Measurements from ENCODE around the gene FCSK.
A peak's percentile ranks its signal among the peaks of the same experiment; 100 is the strongest.
"Not testable (repeated sequence)": the region's sequence is repeated elsewhere in the genome, so short reads cannot be mapped to it uniquely, and the experiment has no call there.

FCSK gene

DNA sequence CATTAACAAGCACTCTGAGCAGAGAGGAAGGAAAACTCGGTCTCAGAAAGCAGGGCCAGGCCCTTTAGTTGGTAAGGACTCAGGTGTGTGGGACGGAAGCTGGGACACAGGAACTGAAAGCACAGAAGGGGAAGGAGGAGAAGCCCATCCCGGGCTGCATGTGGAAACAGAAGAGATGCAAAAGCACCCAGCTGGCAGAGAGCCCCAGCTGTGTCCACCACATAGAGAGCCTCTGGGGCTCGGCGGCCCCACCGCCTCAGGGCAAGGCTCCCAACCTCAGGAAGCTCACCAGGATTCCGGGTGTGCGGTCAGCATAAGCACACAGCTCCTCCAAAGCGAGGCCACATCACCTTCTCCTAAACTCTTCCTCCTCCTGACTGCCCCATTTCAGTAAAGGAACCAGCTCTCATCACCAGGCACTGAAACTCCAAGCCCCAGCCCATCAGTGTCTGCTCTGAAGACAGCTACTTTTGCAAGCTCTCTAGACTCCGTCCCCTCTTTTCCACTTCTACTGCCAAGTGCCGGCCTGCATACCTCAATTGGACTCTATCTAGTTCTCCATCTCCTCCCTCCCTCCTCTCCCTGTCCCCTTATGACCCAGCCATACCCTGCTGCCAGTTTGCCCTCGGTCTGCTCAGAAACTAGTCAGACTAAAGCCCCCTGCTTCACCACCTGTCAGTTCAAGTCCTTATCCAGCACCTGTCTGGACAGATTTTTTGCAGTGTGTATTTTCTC, 21.5 kb upstream of the FCSK start:
- no peak for DNase-seq

- DNase-seq, result peak; percentile 84
Measured at GRCh38 chr16:70433458-70434103, 20.8 kb upstream of the FCSK start.

DNA sequence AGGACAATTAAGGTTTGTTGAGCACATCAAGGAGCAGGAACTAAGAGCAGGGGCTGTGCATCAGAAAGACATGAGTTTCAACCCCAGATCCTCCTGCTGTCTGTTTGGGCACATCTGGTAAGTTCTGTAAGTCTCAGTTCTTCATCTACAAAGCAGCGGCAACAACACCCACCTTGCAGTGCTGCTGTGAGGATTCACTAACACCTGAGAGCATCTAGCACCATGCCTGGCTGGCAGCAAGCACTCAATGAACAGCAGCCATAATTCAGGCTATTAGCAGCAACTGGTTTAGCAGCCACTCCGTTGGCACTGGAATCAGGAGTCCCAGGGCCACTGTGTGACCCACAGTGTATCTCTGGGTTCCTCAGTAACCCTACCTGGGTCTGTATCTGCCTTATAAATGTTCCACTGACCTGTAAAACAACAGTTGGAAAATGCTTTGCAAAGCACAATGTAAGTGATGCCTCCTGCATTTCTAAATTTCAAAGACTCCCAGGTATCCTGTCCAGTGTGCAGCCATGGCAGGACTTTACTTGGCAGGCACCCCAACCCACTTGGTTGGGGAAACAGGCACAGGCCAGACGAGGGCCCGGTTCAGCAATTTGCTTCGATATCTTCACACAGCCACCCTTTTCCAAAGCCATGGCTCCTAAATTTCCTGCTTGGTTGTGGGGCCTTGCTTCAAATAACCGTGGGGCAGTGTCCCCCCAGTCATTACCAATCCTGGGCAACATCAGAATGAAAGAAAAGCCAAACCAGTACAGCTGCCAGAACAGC, 19.7 kb upstream of the FCSK start:
- DNase-seq, result no peak

DNA sequence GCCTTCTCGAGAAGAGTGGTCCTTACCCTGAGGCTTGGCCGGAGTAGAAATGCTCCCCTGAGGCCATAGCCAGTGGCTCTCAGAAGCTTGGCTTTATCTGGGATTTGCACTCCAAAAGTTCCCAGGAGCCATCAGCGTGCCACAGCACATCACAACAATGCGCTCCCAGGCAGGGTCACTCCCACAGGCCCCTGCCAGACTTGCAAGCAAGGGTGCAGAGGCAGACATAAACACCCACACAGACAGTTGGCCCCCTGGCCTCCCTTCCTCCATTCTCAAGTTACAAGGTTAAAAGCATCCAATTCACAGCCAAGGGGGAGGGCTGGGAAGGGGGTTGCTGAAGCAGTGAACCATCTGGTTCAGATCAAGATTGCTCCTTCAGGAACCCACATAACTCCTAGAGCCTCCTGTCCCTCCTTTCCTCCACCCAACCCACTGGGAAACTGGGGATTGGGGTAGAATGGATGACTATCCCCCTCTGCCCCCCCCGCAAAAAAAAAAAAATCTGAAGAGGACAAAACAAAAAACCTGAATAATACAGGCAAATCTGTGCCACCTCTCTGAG, 17.3 kb upstream of the FCSK start:
- DNase-seq, result peak; percentile 96

GRCh38 chr16:70437582-70438557, 16.5 kb upstream of the FCSK start:
- peak; percentile 57 for DNase-seq

DNA sequence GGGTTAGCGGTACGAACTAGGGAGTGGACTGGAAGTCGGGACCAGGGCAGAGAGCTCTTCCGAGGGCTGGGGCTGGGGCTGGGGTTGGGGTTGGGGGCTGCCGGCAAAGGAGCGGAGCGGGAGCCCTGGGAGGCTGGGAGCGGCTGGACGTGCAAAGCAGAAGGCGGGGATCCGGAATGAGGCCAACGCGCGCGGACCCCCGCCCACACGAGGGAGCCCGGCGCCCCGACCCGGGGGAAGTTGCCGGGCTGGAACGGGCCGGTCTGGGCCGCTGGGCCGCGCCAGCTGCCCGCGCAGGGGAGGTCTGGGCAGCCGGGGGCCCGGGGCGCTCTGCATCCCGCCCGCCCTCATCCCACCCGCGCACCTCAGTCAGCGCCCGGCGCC, 15.8 kb upstream of the FCSK start:
- no peak for DNase-seq

- DNase-seq, result peak; percentile 96
Measured at GRCh38 chr16:70438969-70439862, 15.2 kb upstream of the FCSK start, which contains the start of gene ST3GAL2. ST3GAL2 (minus strand) TSS chr16:70439100; CDS start chr16:70398530, 40,570 bp downstream.

DNA sequence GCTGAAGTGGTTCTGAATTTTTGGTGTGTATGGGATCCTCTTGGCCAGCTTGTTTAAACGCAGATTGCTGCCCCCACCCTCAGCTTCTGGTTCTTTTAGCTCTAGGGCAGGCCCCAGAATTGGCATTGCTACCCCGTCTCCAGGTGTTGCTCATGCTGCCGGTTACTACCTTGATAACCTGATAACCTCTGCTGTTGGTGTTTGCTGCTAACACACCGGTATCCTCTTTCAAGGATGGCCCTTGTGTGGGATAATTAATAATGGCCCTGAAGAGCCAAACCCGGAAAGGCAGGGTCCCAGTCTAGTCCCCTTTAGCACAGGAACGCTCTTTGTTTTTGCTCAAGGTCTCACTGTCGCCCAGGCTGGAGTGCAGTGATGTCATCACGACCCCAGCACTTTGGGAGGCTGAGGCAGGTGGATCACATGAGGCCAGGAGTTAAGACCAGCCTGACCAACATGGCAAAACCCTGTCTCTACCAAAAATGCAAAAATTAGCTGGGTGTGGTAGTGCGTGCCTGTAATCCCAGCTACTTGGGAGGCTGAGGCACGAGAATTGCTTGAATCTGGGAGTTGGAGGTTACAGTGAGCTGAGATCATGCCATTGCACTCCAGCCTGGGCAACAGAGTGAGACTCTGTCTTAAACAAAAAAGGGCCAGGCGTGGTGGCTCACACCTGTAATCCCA, 14.2 kb upstream of the FCSK start:
- DNase-seq, result no peak

DNA sequence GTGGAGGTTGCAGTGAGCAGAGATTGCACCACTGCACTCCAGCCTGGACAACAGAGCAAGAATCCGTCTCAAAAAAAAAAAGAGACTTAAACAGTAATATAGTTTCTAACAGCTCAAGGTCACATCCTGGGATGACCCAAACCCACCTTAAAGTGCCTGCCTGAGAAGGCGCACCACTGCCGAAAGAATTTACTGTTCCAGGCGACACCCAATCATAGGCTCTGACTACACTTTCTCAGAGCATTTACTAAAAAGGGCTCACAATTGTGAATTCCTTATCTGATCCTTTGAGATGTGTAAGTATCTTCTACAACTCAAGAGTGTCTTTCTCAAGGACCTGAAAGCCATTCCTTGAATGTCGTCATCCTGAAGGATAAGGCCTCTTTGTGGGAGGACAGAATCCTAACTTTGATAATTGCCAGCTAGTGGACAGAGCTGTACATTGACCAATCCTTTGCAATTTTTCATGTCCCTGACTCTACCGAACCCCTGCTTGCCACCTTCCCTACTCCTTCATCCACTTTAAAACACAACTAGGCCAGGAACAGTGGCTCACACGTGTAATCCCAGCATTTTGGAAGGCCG, 12.9 kb upstream of the FCSK start:
- DNase-seq, result no peak

DNA sequence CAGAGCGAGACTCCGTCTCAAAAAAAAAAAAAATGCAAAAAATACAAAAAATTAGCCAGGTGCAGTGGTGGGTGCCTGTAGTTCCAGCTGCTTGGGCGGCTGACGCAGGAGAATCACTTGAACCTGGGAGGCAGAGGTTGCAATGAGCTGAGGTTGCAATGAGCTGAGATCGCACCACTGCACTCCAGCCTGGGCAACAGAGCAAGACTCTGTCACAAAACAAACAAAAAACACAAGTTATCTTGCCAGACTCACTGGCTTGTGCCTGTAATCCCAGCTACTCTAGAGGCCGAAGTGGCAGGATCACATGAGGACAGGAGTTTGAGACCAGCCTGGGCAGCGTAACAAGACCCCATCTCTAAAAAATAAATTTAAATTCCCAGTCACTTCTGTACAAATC, 12.1 kb upstream of the FCSK start:
- DNase-seq, result no peak

GRCh38 chr16:70444249-70445063, 9.9 kb upstream of the FCSK start:
- no peak for DNase-seq

DNA sequence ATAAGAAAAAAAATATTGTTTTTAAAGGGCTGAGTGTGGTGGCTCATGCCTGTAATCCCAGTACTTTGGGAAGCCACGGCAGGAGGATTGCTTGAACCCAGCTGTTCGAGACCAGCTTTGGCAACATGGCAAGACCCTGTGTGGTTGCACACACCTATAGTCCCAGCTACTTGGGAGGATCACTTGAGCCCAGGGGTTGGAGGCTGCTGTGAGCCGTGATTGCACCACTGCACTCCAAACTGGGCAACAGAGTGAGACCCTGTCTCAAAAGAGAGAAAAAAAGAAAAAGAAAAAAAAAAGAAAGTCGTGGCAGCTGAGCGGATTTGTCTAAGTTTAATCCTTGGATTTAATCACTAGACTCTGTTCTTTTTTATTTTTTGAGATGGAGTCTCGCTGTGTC, 6.3 kb upstream of the FCSK start:
- no peak for DNase-seq

GRCh38 chr16:70450142-70451003, 4.0 kb upstream of the FCSK start:
- DNase-seq, result not testable (repeated sequence)

DNA sequence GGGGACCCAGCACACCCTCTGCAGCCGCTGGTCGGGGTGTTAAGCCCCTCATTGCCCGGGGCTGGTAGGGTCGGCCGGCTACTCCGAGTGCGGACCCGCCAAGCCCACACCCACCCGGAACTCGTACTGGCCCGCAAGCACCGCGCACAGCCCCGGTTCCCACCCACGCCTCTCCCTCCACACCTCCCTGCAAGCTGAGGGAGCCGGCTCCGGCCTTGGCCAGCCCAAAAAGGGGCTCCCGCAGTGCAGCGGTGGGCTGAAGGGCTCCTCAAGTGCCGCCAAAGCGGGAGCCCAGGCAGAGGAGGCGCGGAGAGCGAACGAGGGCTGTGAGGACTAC, 3.4 kb upstream of the FCSK start:
- DNase-seq, result not testable (repeated sequence)

DNA sequence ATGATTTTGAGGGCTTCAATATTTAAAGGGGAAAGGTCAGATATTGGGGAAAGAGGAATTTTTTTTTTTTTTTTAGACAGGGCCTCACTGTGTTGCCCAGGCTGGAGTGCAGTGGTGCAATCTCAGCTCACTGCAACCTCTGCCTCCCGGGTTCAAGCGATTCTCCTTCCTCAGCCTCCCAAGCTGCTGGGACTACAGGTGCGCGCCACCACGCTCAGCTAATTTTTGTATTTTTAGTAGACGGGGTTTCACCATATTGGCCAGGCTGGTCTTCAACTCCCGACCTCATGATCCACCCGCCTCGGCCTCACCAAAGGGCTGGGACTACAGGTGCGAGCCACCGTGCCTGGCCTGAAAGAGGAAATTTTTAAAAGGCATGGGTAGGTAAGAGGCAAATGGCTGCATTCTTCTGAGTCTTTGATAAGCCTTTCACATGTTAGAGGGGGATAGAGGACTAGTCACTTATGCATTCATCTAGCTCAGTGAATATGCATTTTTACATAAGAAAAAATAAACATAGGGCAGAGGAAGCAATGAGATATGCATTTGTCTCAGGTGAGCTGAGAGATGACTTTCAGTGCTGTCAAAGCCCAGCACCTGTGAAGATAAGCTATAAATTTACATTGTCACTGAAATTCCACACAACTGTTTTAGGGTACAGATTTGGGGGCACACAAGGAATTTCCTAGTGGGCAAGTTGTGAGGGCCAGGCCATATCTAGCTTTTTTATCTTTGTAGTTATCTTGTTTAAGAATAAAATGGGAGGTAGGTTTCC, 1.1 kb upstream of the FCSK start:
- no peak for DNase-seq

DNA sequence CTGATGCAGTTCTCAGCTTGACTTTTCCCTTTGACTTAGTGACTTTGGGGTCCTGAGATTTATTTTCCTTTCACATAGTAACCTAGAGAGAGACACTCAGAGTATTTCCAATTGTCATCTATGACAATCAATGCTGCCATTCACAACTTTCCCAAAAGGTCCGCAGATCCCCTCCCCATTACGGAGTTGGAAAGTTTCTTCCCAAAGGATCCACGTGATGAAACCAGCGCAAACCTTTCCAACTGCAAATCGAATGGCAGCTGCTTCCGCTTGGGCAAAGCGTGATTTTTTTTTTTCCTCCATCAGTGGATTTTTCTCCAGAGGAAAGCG, 538 bp upstream of the FCSK start:
- DNase-seq, result no peak

DNA sequence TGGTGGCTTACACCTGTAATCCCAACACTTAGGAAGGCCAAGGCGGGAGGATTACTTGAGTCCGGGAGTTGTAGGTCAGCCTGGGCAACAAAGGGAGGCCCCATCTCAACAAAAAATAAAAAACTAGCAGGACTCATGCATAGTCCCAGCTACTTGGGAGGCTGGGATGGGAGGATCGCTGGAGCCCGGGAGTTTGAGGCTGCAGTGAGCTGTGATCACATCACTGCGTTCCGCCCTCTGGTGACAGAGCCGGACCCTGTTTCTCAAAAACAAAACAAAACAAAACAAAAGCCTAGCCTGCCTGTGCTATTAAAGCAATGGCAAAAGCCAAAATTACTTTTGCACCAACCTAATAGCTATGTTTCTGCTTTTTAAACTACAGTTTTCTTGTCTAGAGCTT, 1.5 kb downstream of the FCSK start:
- no peak for DNase-seq

All from fibroblast of upper back skin (primary cell).